IMR-90 (cell line): ENCODE data around the gene BCAS4. TPM values are rescaled to one million over a fixed set of nuclear protein-coding genes. Genes with fewer than 3 reads are reported as not detected.
A peak's percentile ranks its signal among the peaks of the same experiment; 100 is the strongest.

Source experiments
- ATAC-seq: fragments of 200-7000 bp; cut with Tn5 transposase; 2 replicates; pipeline ENCODE4 v1.9.1; 2020; ENCODE audit warnings: low read depth, mild to moderate bottlenecking, moderate library complexity
- BruUV-seq: library from RNA; stranded (reverse); fragments of 400-500 nt; replicated peaks from 2 replicates; lab custom pipeline; 2021; lab: Mats Ljungman, UMichigan
- CTCF ChIA-PET: fragments of 300-600 bp; formaldehyde crosslinking; extraction: SDS; loops from one replicate; lab custom pipeline; 2021; ENCODE audit warnings: antibody characterized with exemption; lab: Yijun Ruan, JAX
- POLR2A ChIA-PET: fragments of 300-600 bp; sonication (Branson Sonifier 250); formaldehyde crosslinking; loops from one replicate; lab custom pipeline; 2022; ENCODE audit warnings: antibody characterized with exemption; ENCODE audit not compliant: unreplicated experiment; lab: Charles Lee
- DNase-seq: peaks from one replicate; pipeline ENCODE4 v3.0.0; 2013
- H2AFZ ChIP-seq: replicated peaks from 2 replicates; pipeline ENCODE3; 2013; ENCODE audit warnings: low read length, mild to moderate bottlenecking; ENCODE audit not compliant: poor library complexity
- H2AK5ac ChIP-seq: 2 replicates; pipeline ENCODE4 v1.6.1; 2013; ENCODE audit warnings: low read depth, low read length, inconsistent platforms
- H2AK9ac ChIP-seq: replicated peaks from 2 replicates; pipeline ENCODE3; 2013; ENCODE audit warnings: mild to moderate bottlenecking, low read depth, low read length, moderate library complexity; ENCODE audit not compliant: poor library complexity
- H2BK120ac ChIP-seq: 2 replicates; pipeline ENCODE4 v1.6.1; 2013; ENCODE audit warnings: low read depth, low read length, inconsistent platforms
- H2BK15ac ChIP-seq: 3 replicates; pipeline ENCODE4 v1.6.1; 2013; ENCODE audit warnings: low read depth, low read length, inconsistent platforms
- H2BK20ac ChIP-seq: 2 replicates; pipeline ENCODE4 v1.6.1; 2013; ENCODE audit warnings: low read depth, mild to moderate bottlenecking, inconsistent platforms, low read length, moderate library complexity
- H2BK5ac ChIP-seq: 2 replicates; pipeline ENCODE4 v1.6.1; 2013; ENCODE audit warnings: mild to moderate bottlenecking, low read depth, low read length, inconsistent platforms; ENCODE audit not compliant: poor library complexity, severe bottlenecking
- H3K14ac ChIP-seq: replicated peaks from 2 replicates; pipeline ENCODE4 v1.6.1; 2013; ENCODE audit warnings: low read depth, low read length, inconsistent platforms
- H3K18ac ChIP-seq: 2 replicates; pipeline ENCODE4 v1.6.1; 2013; ENCODE audit warnings: low read depth, low read length, control low read depth
- H3K23ac ChIP-seq: 2 replicates; pipeline ENCODE4 v1.6.1; 2013; ENCODE audit warnings: low read depth, low read length, inconsistent platforms
- H3K27ac ChIP-seq: 2 replicates; pipeline ENCODE4 v1.5.1; 2013; ENCODE audit warnings: mild to moderate bottlenecking, control low read depth, low read length; ENCODE audit not compliant: insufficient read depth
- H3K27me3 ChIP-seq: 2 replicates; pipeline ENCODE4 v1.6.1; 2013; ENCODE audit warnings: low read length; ENCODE audit not compliant: control insufficient read depth, insufficient read depth
- H3K36me3 ChIP-seq: 2 replicates; pipeline ENCODE4 v1.6.1; 2013; ENCODE audit warnings: low read length, mixed read lengths; ENCODE audit not compliant: control insufficient read depth, insufficient read depth
- H3K4ac ChIP-seq: 2 replicates; pipeline ENCODE4 v1.6.1; 2013; ENCODE audit warnings: low read depth, low read length, inconsistent platforms
- H3K4me1 ChIP-seq: 2 replicates; pipeline ENCODE4 v1.6.1; 2013; ENCODE audit warnings: low read length, mixed read lengths; ENCODE audit not compliant: control insufficient read depth, insufficient read depth
- H3K4me2 ChIP-seq: 2 replicates; pipeline ENCODE4 v1.6.1; 2013; ENCODE audit warnings: low read depth, mild to moderate bottlenecking, control low read depth, low read length, moderate library complexity
- H3K4me3 ChIP-seq: 2 replicates; pipeline ENCODE4 v1.5.1; 2013; ENCODE audit warnings: low read depth, mild to moderate bottlenecking, control low read depth, low read length, moderate library complexity; ENCODE audit not compliant: insufficient read depth
- H3K56ac ChIP-seq: 2 replicates; pipeline ENCODE4 v1.6.1; 2013; ENCODE audit warnings: low read length, inconsistent platforms; ENCODE audit not compliant: insufficient read depth; ENCODE audit errors: extremely low read depth
- H3K79me1 ChIP-seq, 2 experiments: 2 replicates each; pipeline ENCODE4 v1.6.1; 2013; ENCODE audit warnings: low read length in 2 of 2, inconsistent platforms in 1 of 2, low read depth in 1 of 2
- H3K9ac ChIP-seq: 2 replicates; pipeline ENCODE4 v1.6.1; 2013; ENCODE audit warnings: low read depth, low read length, control low read depth
- H3K9me1 ChIP-seq: 2 replicates; pipeline ENCODE4 v1.6.1; 2013; ENCODE audit warnings: low read length, inconsistent platforms; ENCODE audit not compliant: insufficient read depth
- H3K9me3 ChIP-seq: 2 replicates; pipeline ENCODE4 v1.6.1; 2013; ENCODE audit warnings: low read length; ENCODE audit not compliant: control insufficient read depth, insufficient read depth
- H4K20me1 ChIP-seq: 2 replicates; pipeline ENCODE4 v1.6.1; 2013; ENCODE audit warnings: low read length, inconsistent platforms; ENCODE audit not compliant: insufficient read depth
- H4K5ac ChIP-seq: 2 replicates; pipeline ENCODE4 v1.6.1; 2013; ENCODE audit warnings: mild to moderate bottlenecking, low read depth, low read length, control low read depth
- H4K8ac ChIP-seq, 2 experiments: 2 replicates each; pipeline ENCODE4 v1.6.1; 2013; ENCODE audit warnings: low read depth in 2 of 2, low read length in 2 of 2, control low read depth in 1 of 2, inconsistent platforms in 1 of 2
- H4K91ac ChIP-seq: 2 replicates; pipeline ENCODE4 v1.6.1; 2013; ENCODE audit warnings: low read depth, low read length, inconsistent platforms; ENCODE audit not compliant: insufficient read depth
- BHLHE40 ChIP-seq: fragments of 150-350 bp; IDR thresholded peaks from 2 replicates; pipeline ENCODE4 v1.6.1; 2016; ENCODE audit warnings: mild to moderate bottlenecking, low read depth, low read length
- CEBPB ChIP-seq: IDR thresholded peaks from 2 replicates; pipeline ENCODE4 v1.6.1; 2012; ENCODE audit warnings: low read depth, low read length, improper control_type of control experiment
- CHD1 ChIP-seq: IDR thresholded peaks from 2 replicates; pipeline ENCODE4 v1.6.1; 2012; ENCODE audit warnings: low read depth, low read length, improper control_type of control experiment
- FOS ChIP-seq: fragments of 150-350 bp; IDR thresholded peaks from 2 replicates; pipeline ENCODE4 v1.6.1; 2016; ENCODE audit warnings: low read depth, low read length
- MAFK ChIP-seq: IDR thresholded peaks from 2 replicates; pipeline ENCODE4 v1.6.1; 2012; ENCODE audit warnings: low read depth, low read length, improper control_type of control experiment
- MAZ ChIP-seq: IDR thresholded peaks from 2 replicates; pipeline ENCODE4 v1.6.1; 2012; ENCODE audit warnings: low read depth, mild to moderate bottlenecking, low read length, improper control_type of control experiment, moderate library complexity, borderline replicate concordance
- NFE2L2 ChIP-seq: fragments of 150-350 bp; IDR thresholded peaks from 2 replicates; pipeline ENCODE4 v1.6.1; 2016; ENCODE audit warnings: low read depth, mild to moderate bottlenecking, low read length
- POLR2A ChIP-seq: IDR thresholded peaks from 2 replicates; pipeline ENCODE4 v1.6.1; 2012; ENCODE audit warnings: mild to moderate bottlenecking, low read depth, low read length
- RAD21 ChIP-seq: IDR thresholded peaks from 2 replicates; pipeline ENCODE4 v1.6.1; 2012; ENCODE audit warnings: low read length, improper control_type of control experiment
- RCOR1 ChIP-seq: IDR thresholded peaks from 2 replicates; pipeline ENCODE4 v1.6.1; 2012; ENCODE audit warnings: mild to moderate bottlenecking, low read length, improper control_type of control experiment; ENCODE audit not compliant: insufficient replicate concordance
- RFX5 ChIP-seq: IDR thresholded peaks from 2 replicates; pipeline ENCODE4 v1.8.0; 2012; ENCODE audit warnings: low read depth, mild to moderate bottlenecking, low read length, moderate library complexity
- SMC3 ChIP-seq: fragments of 150-350 bp; IDR thresholded peaks from 2 replicates; pipeline ENCODE4 v1.6.1; 2016; ENCODE audit warnings: low read depth, mild to moderate bottlenecking, antibody characterized with exemption, low read length, moderate library complexity
- whole genome bisulfite sequencing, 2 experiments: methylation state at CpG; one replicate each; pipeline versions ENCODE4 v1.1.5 to v1.1.7; 2013; ENCODE audit warnings: missing lambda C conversion rate in 2 of 2; ENCODE audit not compliant: insufficient read length in 1 of 2; ENCODE audit errors: extremely low coverage in 2 of 2; 5-methylcytosine and 5-hydroxymethylcytosine counted together
- dilution Hi-C: fragments of 300-500 bp; cut with HindIII; formaldehyde crosslinking; loops from one replicate; pipeline ENCODE4 v1.14.3; 2018; ENCODE audit warnings: low sequenced_read_pairs; ENCODE audit not compliant: unreplicated experiment
- in situ Hi-C: fragments of 300-500 bp; cut with MboI; formaldehyde crosslinking; loops from 3 replicates; pipeline ENCODE4 v1.14.3; 2019; ENCODE audit warnings: low sequenced_read_pairs, inconsistent platforms, mixed read lengths
- intact Hi-C: fragments of 100-400 bp; cut with micrococcal nuclease; formaldehyde crosslinking; loops from 2 replicates; pipeline ENCODE4 v1.10.0; 2022
- polyA plus RNA-seq, 3 experiments: library from polyadenylated mRNA; depleted of rRNA; stranded (reverse); fragments of >200 nt; gene quantifications; 2 replicates each; pipeline ENCODE4 v1.2.3, GENCODE V29; 2012; ENCODE audit warnings: low replicate concordance in 1 of 3
- total RNA-seq: library from RNA; depleted of rRNA; stranded (reverse); fragments of >200 nt; gene quantifications from 2 replicates; pipeline ENCODE4 v1.2.3, GENCODE V29; 2012
- TF ChIP-seq, protein P1 (sequence below): fragments of 150-350 bp; IDR thresholded peaks from 2 replicates; pipeline ENCODE4 v1.6.1; 2016; ENCODE audit warnings: low read depth, mild to moderate bottlenecking, low read length, moderate library complexity, borderline replicate concordance
- TF ChIP-seq, protein P2 (sequence below): fragments of 150-350 bp; IDR thresholded peaks from 2 replicates; pipeline ENCODE4 v1.6.1; 2017; ENCODE audit warnings: mild to moderate bottlenecking, antibody characterized with exemption, low read length, low read depth
- TF ChIP-seq, protein P3 (sequence below): conservative IDR thresholded peaks from 2 replicates; pipeline ENCODE4 v1.5.1; 2012; ENCODE audit warnings: mild to moderate bottlenecking, low read depth, low read length, improper control_type of control experiment

The BCAS4 gene
- total and polyA plus RNA-seq, 2 of the 4 experiments (the other 2 are of a cell fraction): 42.7 to 47.5 TPM

DNA sequence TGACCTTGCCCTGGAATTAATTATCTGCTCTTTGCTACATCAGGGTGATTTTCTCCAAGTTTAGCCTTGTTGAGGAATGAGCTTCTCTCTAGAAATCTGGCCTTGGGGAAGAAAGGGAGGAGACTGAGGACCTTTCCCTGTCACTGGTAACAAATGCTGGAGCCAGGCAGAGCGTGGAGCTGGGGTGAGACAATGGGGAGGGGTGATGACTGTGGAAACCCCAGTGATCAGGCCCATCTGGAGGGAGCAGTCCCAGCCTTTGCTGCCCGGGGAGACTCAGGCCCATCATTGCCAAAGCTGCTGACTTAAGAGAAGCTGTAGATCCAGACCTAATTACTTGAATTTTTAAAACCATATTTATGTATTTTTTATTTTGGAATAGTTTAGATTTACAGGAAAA is 31.3 kb downstream of the BCAS4 start:
- no peak overlapping the region for H2BK20ac ChIP-seq
- H4K91ac ChIP-seq: no peak overlapping the region
- peak overlapping the region; percentile 52 for H2AFZ ChIP-seq
- H3K27ac ChIP-seq: no peak overlapping the region
- no peak overlapping the region for H4K5ac ChIP-seq
- no peaks in the 10 kb centered on the region for H3K9me3 ChIP-seq
- ChIA-PET CTCF (no interaction called here), POLR2A (no interaction called here)
- H3K4ac ChIP-seq: no peak overlapping the region; the same call in 1 of the 2 replicates
- no peak overlapping the region; the same call in 2 of the 3 replicates for H2BK15ac ChIP-seq
- dilution Hi-C loops: no loop called here
- H3K4me1 ChIP-seq: peaks cover 14% of the 10 kb centered on the region
- H3K4me2 ChIP-seq: no peak overlapping the region
- H3K14ac ChIP-seq: 0 out of 2 replicates have a peak overlapping the region, but pooled peaks have one; percentile 47
- H2AK9ac ChIP-seq: no peak overlapping the region
- no peak overlapping the region for H2BK5ac ChIP-seq
- no peak overlapping the region for H3K23ac ChIP-seq
- DNase-seq (peak; percentile 8), ATAC-seq (no peak)
- in situ Hi-C loops: no loop called here
- no peak overlapping the region for H3K18ac ChIP-seq
- intact Hi-C loops: no loop called here
- H2BK120ac ChIP-seq: no peak overlapping the region
- TF ChIP-seq, protein P1, sequence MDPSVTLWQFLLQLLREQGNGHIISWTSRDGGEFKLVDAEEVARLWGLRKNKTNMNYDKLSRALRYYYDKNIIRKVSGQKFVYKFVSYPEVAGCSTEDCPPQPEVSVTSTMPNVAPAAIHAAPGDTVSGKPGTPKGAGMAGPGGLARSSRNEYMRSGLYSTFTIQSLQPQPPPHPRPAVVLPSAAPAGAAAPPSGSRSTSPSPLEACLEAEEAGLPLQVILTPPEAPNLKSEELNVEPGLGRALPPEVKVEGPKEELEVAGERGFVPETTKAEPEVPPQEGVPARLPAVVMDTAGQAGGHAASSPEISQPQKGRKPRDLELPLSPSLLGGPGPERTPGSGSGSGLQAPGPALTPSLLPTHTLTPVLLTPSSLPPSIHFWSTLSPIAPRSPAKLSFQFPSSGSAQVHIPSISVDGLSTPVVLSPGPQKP: no peak
- TF ChIP-seq CEBPB: no peak
- no peak for TF ChIP-seq SMC3
- TF ChIP-seq BHLHE40: no peak
- no peak for TF ChIP-seq NFE2L2
- no peak for TF ChIP-seq FOS
- no peak for TF ChIP-seq POLR2A
- no peak for TF ChIP-seq CHD1
- TF ChIP-seq, protein P2, sequence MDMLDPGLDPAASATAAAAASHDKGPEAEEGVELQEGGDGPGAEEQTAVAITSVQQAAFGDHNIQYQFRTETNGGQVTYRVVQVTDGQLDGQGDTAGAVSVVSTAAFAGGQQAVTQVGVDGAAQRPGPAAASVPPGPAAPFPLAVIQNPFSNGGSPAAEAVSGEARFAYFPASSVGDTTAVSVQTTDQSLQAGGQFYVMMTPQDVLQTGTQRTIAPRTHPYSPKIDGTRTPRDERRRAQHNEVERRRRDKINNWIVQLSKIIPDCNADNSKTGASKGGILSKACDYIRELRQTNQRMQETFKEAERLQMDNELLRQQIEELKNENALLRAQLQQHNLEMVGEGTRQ: no peak
- TF ChIP-seq RFX5: no peak
- no peak for TF ChIP-seq RAD21
- TF ChIP-seq MAFK: no peak
- TF ChIP-seq MAZ: no peak
- TF ChIP-seq RCOR1: no peak
- TF ChIP-seq, protein P3, sequence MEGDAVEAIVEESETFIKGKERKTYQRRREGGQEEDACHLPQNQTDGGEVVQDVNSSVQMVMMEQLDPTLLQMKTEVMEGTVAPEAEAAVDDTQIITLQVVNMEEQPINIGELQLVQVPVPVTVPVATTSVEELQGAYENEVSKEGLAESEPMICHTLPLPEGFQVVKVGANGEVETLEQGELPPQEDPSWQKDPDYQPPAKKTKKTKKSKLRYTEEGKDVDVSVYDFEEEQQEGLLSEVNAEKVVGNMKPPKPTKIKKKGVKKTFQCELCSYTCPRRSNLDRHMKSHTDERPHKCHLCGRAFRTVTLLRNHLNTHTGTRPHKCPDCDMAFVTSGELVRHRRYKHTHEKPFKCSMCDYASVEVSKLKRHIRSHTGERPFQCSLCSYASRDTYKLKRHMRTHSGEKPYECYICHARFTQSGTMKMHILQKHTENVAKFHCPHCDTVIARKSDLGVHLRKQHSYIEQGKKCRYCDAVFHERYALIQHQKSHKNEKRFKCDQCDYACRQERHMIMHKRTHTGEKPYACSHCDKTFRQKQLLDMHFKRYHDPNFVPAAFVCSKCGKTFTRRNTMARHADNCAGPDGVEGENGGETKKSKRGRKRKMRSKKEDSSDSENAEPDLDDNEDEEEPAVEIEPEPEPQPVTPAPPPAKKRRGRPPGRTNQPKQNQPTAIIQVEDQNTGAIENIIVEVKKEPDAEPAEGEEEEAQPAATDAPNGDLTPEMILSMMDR: no peak
- no CpG with 5 or more reads among the region's 2 CpGs for WGBS, 2 experiments
- BruUV-seq: no TSS peak
- no peak overlapping the region for H3K9ac ChIP-seq
- peaks cover 2% of the 10 kb centered on the region; the same call in 1 of the 2 replicates for H3K36me3 ChIP-seq
- peaks cover 13% of the 10 kb centered on the region for H3K9me1 ChIP-seq
- peaks cover 9 to 25% of the 10 kb centered on the region in 2 experiments; a peak in 3 of 4 replicates for H3K79me1 ChIP-seq
- H4K8ac ChIP-seq: no peak overlapping the region; a peak in 1 of 4 replicates
- H3K56ac ChIP-seq: no peak overlapping the region
- no peak overlapping the region; the same call in 1 of the 2 replicates for H2AK5ac ChIP-seq
- no peaks in the 10 kb centered on the region for H4K20me1 ChIP-seq
- H3K27me3 ChIP-seq: no peaks in the 10 kb centered on the region
- no peak overlapping the region for H3K4me3 ChIP-seq
